GM19324 (cell line): ENCODE data around the gene SORCS2.

Source experiments
- ATAC-seq: cut with Tn5 transposase; IDR thresholded peaks from one replicate; pipeline ENCODE4 v1.9.1; 2021; ENCODE audit warnings: mild to moderate bottlenecking, moderate library complexity; ENCODE audit not compliant: unreplicated experiment, low FRiP score

SORCS2 gene

DNA sequence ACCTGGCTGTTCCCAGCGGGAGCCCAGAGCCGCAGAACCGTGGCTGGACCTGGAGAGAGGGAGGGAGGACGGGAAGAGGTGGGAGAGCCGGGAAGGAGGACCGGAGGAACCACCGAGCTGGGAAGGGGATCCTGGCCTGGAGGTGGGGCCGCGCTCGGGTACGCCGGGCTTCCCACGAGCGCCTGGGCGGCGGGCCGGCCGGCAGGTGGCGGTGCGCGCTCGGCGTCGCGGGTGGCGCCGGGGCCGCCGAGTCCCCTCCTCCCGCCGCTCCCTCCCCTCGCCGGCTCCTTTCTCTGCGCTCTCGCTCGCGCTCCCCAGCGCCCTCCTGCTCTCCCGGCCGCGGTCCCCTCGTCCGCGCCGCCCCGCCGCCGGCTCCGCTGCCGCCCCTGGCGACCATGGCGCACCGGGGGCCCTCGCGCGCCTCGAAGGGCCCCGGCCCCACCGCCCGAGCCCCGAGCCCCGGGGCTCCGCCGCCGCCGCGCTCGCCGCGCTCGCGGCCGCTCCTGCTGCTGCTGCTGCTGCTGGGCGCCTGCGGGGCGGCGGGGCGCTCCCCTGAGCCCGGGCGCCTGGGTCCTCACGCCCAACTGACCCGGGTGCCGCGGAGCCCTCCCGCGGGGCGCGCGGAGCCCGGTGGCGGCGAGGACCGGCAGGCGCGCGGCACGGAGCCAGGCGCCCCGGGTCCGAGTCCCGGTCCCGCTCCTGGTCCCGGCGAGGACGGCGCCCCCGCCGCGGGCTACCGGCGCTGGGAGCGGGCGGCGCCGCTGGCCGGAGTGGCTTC is at the start of gene SORCS2:
Gene SORCS2, plus strand, starts transcription at position 287 of the 778 bp plus-strand sequence.
- ATAC-seq, result no peak

DNA sequence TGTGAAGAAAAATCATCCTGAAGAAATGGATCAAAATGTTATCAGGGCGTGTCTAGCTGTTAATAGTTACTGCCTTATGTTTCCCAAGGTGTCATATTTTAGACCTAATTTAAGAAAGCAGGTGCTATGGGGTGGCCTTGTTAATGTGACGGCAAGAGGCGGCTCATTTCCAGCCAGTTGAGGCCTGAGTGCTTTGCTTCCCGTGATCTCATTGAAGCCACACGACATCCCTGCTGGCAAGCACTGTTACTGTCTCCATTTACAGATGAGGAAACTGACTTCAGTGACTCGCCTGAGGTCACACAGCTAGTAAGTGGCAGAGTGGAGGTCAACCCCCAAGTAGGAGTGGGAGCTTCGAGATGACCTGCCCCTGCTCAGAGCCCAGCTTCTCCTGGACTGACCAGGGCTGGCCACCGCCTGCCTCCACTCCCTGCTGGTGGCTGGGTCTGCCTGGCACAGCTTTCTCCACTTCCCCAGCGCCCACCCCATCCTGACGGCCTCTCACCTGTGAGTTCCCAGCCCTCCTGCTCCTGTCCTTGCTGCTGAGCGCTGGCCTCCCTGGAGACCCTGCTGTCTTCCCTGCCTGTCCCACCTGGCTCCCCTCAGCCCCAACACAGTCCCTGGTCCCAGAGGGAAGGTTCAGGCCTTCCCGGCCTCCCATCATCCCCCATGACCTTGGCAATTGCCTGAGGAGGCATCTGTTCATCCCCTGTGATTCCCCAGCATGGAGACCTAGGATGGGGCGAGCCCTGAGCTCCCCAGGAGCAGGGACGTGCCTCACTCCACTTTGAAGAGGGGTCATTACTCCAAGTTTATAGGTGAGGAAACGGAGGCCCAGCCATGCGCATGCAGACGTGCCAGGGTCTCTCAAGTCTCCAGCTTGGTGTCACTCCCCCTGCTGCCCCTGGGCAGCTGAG is 47.7 kb upstream of the SORCS2 start:
- no peak for ATAC-seq

- ATAC-seq, result no peak
These were observed 46.9 kb upstream of the SORCS2 start for GRCh38 chr4:7145291-7145934.

DNA sequence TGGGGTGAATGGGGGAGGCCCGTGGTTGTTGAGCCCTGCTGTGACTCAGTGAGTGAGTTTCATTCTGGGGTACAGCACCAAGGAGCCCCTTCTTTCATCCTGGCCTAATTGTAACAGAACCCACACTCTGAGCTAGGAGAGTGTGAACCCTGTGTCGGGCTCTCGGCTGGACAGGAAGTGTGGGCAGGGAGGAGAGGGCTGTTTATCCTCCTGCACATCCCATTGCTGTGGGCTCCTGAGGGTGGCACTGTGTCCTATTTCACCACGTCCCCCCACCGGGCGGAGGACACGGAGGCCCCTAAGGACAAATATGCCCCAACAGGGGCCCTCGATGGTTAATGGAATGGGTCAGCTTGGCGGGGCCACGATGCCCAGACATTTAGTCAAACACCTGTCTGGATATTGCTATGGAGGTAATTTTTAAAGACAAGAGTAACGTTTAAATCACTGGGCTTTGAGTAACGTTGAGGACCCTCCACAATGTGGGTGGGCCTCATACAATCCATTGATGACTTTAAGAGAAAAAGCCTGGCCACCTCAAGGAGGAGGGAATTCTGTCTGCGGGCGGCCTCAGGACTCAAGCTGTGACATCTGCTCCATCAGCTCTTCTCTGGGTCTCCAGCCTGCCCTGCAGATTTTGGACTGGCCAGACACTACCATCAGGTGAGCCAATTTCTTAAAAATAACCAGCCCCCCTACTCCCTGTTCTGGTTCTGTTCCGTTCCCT is 46.1 kb upstream of the SORCS2 start:
- ATAC-seq, result no peak

DNA sequence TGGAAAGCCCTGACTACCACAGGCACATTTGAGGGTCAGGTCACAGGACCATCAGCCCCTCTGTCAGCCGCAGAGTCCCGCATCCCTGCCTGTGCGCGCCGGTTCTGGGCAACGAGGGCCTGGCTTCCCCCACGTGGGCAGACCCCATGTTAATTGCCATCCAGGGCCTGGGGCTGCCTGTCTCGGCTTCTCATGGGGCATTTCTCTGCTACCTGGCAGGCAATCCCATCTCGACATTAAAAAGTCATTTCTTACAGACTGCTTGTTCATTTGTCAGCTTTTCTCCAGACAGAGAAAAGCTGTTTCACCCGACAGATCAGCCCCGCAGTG is 45.6 kb upstream of the SORCS2 start:
- ATAC-seq, result no peak

DNA sequence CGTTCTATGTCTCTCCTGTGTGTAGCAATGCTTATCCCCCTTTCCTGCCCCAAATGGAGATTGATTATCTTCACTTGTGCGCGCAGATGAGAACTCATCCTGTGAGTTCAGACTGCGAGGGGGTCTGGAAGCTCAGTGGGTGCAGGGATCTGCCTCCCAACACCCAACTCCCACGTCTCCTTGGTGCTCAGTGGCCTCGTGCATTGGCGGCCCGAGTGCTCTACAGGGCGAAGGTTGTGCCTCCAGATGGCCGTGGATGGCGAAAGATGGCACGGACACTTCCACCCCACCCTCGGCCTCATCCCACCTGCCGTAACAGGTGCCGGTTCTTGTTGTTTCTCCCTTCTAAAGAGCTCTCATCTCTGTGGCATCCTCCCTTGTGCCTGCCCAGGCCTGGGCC is 45.1 kb upstream of the SORCS2 start:
- ATAC-seq, result no peak

- ATAC-seq, result no peak
These were observed 44.6 kb upstream of the SORCS2 start for GRCh38 chr4:7147661-7148310.

DNA sequence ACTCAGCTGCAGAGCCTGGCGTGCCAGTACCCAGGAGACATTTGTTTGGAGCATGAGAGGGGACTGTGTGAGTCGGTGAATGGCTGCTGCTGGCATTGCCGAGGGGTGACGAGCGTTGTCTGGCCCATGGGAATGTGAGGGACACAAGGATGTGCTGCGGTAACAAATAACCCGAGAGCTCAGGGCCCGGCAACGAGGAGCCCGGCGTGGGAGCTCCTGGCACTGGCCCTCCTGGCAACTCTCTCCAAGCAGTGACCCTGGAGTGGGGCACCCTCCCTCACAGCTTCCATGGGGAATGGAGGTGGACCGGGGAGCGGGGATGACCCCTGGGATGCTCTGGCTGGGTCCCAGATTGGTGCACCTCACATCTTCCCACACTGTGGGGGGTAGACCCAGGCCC is 44.0 kb upstream of the SORCS2 start:
- no peak for ATAC-seq

GRCh38 chr4:7150036-7150635 is 42.2 kb upstream of the SORCS2 start:
- ATAC-seq, result no peak

- ATAC-seq, result no peak
These were observed 40.6 kb upstream of the SORCS2 start for GRCh38 chr4:7151668-7152227.

GRCh38 chr4:7153711-7154110 is 38.6 kb upstream of the SORCS2 start:
- ATAC-seq, result no peak

DNA sequence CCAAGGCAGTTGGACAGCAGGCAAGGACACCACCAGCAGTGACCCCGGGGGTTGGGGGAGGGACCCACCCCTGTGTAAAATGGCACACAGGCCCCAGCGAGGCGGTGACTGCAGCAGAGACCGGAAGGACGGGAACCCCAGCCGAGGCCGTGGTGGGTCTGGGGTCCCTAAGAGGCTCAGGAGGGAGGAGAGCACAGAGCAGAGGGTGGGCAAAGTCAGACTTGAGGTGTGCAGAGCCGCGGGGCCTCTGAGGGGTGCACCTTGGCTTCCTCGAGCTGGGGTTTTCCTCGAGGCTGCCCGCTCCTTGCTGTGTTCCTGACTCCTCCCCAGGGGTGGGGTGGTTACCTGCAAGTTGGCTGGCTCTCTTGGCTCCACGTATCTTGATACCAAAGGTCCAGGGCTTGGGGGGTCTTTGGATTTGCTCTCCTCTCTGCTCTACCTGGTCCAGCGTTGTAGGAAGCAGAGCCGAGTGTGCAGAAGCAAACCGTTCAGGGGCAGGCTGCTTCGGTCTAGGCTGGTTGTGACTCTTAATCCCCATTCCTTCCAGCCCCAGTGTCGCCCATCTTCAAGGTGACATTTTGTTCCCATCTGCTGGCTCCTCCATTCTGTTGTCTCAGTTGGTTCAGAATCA is 37.9 kb upstream of the SORCS2 start:
- ATAC-seq, result no peak

GRCh38 chr4:7155590-7156071 is 36.7 kb upstream of the SORCS2 start:
- ATAC-seq, result no peak

DNA sequence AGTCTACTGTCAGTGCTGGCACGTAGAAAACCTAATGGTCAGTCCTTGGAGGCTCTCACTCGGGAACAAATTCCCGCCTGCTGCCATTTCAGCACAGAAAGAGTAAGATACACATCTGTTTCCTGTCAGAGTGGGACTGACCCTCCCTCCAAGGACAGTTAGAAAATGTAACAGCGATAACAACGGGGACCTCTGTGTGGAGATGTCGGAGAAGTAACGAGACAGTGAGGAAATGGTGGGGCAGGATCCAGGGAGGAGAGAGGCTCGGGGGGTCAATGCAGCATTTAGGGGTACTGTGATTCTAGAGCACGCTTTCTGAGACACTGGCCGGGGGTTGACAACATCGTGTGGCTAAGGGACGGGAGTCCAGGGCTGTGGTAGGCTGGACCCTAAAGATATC is 36.0 kb upstream of the SORCS2 start:
- no peak for ATAC-seq

DNA sequence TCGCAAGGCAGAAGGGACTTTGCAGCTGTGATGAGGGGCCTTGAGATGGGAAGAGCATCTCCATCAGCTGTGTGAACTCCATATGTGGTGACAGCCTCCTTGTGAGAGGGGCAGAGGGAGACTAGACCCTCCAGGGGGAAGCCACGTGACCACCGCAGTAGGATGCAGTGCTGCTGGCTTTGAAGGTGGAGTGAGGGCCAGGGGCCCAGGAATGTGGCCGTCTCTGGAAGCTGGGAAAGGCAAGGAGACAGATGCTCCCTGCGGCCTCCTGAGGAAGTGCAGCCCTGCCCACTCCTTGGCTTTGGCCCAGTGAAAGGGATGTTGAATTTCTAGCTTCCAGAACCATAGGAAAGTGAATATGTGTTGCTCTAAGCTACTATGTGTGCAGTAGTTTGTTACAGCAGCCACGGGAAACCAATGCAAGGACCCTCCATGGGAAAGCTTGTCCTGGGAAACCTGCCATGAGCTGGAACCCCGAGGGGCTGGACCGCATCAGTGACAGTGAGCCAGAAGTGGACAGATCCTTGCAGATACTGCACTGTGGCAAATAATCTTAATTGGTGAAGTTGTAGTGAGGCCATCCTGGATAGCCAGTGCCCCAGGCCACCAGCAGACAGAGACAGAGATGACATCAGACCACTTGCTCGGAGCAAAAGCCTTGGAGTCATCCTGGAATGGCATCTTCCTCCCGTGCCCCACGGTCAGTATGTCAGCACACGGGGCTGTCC is 35.4 kb upstream of the SORCS2 start:
- ATAC-seq, result no peak

- ATAC-seq, result no peak
These were observed 34.7 kb upstream of the SORCS2 start for GRCh38 chr4:7157666-7158065.

DNA sequence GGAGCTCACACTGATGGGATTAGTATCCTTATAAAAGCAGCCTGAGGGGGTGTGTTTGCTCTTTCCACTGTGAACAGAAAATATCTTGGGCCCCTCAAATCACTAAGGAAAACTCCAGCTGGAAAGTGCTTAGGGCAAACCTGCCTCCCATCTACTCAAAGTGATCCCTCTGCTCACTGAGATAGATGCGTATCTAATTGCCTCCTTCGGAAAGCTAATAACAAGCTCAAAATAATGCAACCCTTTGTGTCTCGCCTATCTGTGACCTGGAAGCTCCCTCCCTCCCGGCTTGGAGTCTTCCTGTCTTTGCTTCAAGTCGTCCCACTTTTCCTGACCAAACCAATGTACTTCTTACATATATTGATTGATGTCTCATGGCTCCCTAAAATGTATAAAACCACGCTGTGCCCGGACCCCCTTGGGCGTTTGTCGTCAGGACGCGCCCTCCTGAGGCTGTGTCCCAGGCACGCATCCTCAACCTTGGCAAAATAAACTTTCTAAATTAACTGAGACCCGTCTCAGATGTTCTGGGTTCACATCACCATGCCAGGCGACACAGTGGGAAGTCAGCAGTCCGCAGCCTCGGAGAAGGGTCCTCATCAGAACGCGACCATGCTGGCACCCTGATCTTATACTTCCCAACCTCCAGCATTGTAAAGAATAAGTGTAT is 34.1 kb upstream of the SORCS2 start:
- no peak for ATAC-seq

DNA sequence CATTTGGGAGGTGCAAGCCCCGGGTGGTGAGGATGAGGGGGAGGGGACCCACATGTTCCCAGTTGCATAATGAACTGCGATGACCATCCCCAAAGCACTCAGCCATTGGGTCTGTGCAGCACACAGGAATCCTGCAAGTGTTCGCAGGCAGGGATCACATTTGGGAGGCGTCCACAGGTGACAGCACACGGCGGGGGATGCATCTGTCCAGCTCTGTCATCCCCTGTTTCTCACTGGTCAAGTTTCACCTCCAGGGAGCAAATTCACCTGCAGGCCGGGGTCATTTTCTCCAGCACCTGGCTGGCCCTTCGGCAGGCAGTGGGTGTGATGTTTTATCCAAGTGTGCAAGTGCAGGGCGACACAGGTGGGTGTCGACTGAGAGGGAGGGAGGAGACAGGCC is 33.3 kb upstream of the SORCS2 start:
- ATAC-seq, result no peak
